Breast epithelium (tissue), 4 donors: ENCODE results near the gene ZNF750. TPM values are rescaled to one million over a fixed set of nuclear protein-coding genes. Genes with fewer than 3 reads are reported as not detected.

Experiments
- DNase-seq, 2 donors: peaks; one replicate each; pipeline ENCODE4 v3.0.0-alpha.2; 2019; ENCODE audit warnings: low spot score in 2 of 2
- H3K27ac ChIP-seq, 2 donors: fragments of 200-600 bp; sonication (generic) in 1 of 2; one replicate each; pipeline ENCODE4 v1.5.1; 2016 to 2019; ENCODE audit warnings: mild to moderate bottlenecking in 1 of 2
- H3K27me3 ChIP-seq, 2 donors: fragments of 200-600 bp; sonication (generic) in 1 of 2; one replicate each; pipeline versions ENCODE4 v1.5.1 to v1.6.0; 2017 to 2019; ENCODE audit warnings: control low read depth in 1 of 2, mild to moderate bottlenecking in 1 of 2
- H3K36me3 ChIP-seq: fragments of 200-600 bp; one replicate; pipeline ENCODE4 v1.5.1; 2019
- H3K4me1 ChIP-seq, 2 donors: fragments of 200-600 bp; sonication (generic); one replicate each; pipeline ENCODE4 v1.5.1; 2016 to 2019; ENCODE audit warnings: control low read depth in 1 of 2
- H3K4me3 ChIP-seq, 3 donors: fragments of 200-600 bp; sonication (generic); 1 replicate in 2 of 3; 2 replicates in 1 of 3; pipeline ENCODE4 v1.5.1; 2016 to 2019; ENCODE audit warnings: mild to moderate bottlenecking in 3 of 3, moderate library complexity in 2 of 3
- H3K9me3 ChIP-seq, 2 donors: fragments of 200-600 bp; sonication (generic) in 1 of 2; one replicate each; pipeline ENCODE4 v1.5.1; 2016 to 2019; ENCODE audit warnings: control low read depth in 1 of 2
- POLR2A ChIP-seq: fragments of 450-650 bp; IDR thresholded peaks from one replicate; pipeline ENCODE4 v1.6.1; 2016; ENCODE audit warnings: antibody characterized with exemption, mild to moderate bottlenecking, moderate library complexity
- POLR2AphosphoS5 ChIP-seq, 3 donors: sonication (generic); formaldehyde crosslinking; IDR thresholded peaks; one replicate each; pipeline ENCODE4 v1.6.1; 2017; ENCODE audit warnings: antibody characterized with exemption in 3 of 3
- intact Hi-C: fragments of 100-400 bp; cut with DNase I; formaldehyde crosslinking; loops from one replicate; pipeline ENCODE4 v1.15.1; 2023; ENCODE audit warnings: low total_unique reads
- total RNA-seq, 3 donors: library from RNA; depleted of rRNA; stranded (reverse); fragments of >200 nt; gene quantifications; one replicate each; pipeline ENCODE4 v1.1.0, GENCODE V29; 2016
- TF ChIP-seq, protein P1 (sequence below), 3 donors: fragments of 450-650 bp; IDR thresholded peaks; one replicate each; pipeline ENCODE4 v1.5.1; 2016 to 2017; ENCODE audit warnings: antibody characterized with exemption in 3 of 3, mild to moderate bottlenecking in 3 of 3, moderate library complexity in 3 of 3

Gene ZNF750
- total RNA-seq, 3 donors from 2014 or later = 5.6 to 7.8 TPM; not detected in 1

DNA sequence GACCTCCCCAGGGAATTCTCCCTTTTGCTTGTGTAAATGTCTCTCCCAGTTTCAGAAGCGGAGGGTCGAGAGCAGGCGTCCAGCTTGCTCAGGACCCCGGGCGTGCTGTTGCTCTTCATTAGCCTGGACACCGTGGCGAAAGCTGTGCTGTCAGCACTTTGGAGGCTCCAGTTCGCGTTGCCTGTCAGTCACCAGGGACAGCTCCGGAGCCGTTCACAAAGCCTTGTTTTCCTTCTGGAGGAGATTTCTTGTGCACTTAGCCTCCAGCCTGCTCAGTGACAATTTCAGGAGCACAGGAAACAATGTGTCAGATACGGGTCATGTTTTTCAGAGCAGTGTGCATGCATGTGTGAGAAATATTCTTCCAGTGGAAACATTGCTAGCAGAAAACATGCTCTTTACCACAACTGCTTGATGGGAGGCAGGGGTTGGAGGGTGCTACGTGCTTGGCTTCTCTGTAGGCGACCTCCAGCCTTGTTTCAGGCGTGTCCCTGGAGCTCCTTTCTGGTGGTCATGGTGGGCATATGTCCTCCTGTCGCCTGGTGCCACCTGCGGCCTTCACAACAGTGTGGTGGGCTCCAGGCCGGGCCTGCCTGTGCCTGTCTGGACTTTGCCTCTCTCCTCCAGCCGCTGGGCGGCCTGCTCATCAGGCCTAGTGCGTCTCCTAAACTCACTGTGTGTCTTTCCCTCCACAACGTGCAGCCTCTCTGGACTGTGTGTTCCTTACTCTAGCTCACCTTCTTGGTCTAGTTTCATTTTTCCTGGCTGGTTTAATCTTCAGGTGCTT, 29.0 kb downstream of the ZNF750 start:
- intact Hi-C loops = no loop called here
- TF ChIP-seq POLR2A = no peak
- TF ChIP-seq, protein P1, sequence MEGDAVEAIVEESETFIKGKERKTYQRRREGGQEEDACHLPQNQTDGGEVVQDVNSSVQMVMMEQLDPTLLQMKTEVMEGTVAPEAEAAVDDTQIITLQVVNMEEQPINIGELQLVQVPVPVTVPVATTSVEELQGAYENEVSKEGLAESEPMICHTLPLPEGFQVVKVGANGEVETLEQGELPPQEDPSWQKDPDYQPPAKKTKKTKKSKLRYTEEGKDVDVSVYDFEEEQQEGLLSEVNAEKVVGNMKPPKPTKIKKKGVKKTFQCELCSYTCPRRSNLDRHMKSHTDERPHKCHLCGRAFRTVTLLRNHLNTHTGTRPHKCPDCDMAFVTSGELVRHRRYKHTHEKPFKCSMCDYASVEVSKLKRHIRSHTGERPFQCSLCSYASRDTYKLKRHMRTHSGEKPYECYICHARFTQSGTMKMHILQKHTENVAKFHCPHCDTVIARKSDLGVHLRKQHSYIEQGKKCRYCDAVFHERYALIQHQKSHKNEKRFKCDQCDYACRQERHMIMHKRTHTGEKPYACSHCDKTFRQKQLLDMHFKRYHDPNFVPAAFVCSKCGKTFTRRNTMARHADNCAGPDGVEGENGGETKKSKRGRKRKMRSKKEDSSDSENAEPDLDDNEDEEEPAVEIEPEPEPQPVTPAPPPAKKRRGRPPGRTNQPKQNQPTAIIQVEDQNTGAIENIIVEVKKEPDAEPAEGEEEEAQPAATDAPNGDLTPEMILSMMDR (IDR thresholded peaks at IDR 0.05) = no peak
- no peak for TF ChIP-seq POLR2AphosphoS5 (IDR thresholded peaks at IDR 0.05)
- DNase-seq = no peak
- no peaks in the 10 kb centered on the region for H3K9me3 ChIP-seq
- H3K27me3 ChIP-seq = no peaks in the 10 kb centered on the region
- H3K36me3 ChIP-seq = no peaks in the 10 kb centered on the region
- H3K4me1 ChIP-seq = no peaks in the 10 kb centered on the region
- H3K27ac ChIP-seq = no peak overlapping the region
- H3K4me3 ChIP-seq = no peak overlapping the region

GRCh38 chr17:82808921-82809905, 30.6 kb downstream of the ZNF750 start:
- TF ChIP-seq, protein P1 (IDR thresholded peaks at IDR 0.05) = no peak
- TF ChIP-seq POLR2A = no peak
- no peak for TF ChIP-seq POLR2AphosphoS5 (IDR thresholded peaks at IDR 0.05)
- H3K36me3 ChIP-seq = no peaks in the 10 kb centered on the region
- intact Hi-C loops = no loop called here

DNA sequence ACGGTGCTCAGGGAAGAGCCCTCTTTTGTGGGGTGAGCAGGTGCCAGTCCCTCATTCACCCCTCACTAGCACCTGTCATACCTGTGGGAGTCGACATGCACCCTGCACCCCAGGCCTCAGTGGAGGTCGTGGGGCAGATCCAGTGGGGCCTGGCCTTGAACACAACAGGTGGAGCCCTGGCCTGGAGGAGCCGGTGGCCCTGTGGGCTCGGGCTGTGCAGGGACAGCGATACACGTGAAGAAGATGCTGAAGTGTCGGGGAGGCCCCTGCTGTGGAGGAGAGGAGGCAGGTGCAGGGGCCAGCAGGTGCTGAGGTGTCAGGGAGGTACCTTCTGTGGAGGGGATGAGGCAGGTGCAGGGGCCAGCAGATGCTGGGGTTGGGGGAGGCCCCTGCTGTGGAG, 31.8 kb downstream of the ZNF750 start:
- no peaks in the 10 kb centered on the region for H3K36me3 ChIP-seq

More at GRCh38 chr17:82808921-82809905, 30.6 kb downstream of the ZNF750 start:
- Histone ChIP-seq H3K4me3 (no peak overlapping the region), H3K4me1 (peaks cover 0 to 10% of the 10 kb centered on the region in 2 donors), H3K27ac (no peak overlapping the region), H3K27me3 (no peaks in the 10 kb centered on the region), H3K9me3 (no peaks in the 10 kb centered on the region)
- DNase-seq = no peak

GRCh38 chr17:82807562-82807961, 32.3 kb downstream of the ZNF750 start:
- intact Hi-C loops = no loop called here
- Histone ChIP-seq H3K36me3 (no peaks in the 10 kb centered on the region), H3K27me3 (no peaks in the 10 kb centered on the region), H3K27ac (no peak overlapping the region), H3K4me3 (no peak overlapping the region), H3K9me3 (no peaks in the 10 kb centered on the region), H3K4me1 (peaks cover 0 to 11% of the 10 kb centered on the region in 2 donors)
- TF ChIP-seq POLR2AphosphoS5 (IDR thresholded peaks at IDR 0.05) = no peak
- TF ChIP-seq, protein P1 (IDR thresholded peaks at IDR 0.05) = no peak
- no peak for TF ChIP-seq POLR2A
- DNase-seq = no peak

More for the DNA sequence above, 31.8 kb downstream of the ZNF750 start:
- no peaks in the 10 kb centered on the region for H3K27me3 ChIP-seq
- DNase-seq = no peak
- intact Hi-C loops = no loop called here
- H3K27ac ChIP-seq = no peak overlapping the region
- TF ChIP-seq, protein P1 (IDR thresholded peaks at IDR 0.05) = no peak
- no peak for TF ChIP-seq POLR2A
- TF ChIP-seq POLR2AphosphoS5 (IDR thresholded peaks at IDR 0.05) = no peak
- no peaks in the 10 kb centered on the region for H3K9me3 ChIP-seq
- peaks cover 0 to 11% of the 10 kb centered on the region in 2 donors for H3K4me1 ChIP-seq
- no peak overlapping the region for H3K4me3 ChIP-seq
